ENCODE results near the gene GPR137. TPM values are rescaled to one million over a fixed set of nuclear protein-coding genes. Genes with fewer than 3 reads are reported as not detected.

The GPR137 gene
- total RNA-seq, 4 donors from 2014 or later = 6.4 to 35.2 (median 27.4) TPM

DNA sequence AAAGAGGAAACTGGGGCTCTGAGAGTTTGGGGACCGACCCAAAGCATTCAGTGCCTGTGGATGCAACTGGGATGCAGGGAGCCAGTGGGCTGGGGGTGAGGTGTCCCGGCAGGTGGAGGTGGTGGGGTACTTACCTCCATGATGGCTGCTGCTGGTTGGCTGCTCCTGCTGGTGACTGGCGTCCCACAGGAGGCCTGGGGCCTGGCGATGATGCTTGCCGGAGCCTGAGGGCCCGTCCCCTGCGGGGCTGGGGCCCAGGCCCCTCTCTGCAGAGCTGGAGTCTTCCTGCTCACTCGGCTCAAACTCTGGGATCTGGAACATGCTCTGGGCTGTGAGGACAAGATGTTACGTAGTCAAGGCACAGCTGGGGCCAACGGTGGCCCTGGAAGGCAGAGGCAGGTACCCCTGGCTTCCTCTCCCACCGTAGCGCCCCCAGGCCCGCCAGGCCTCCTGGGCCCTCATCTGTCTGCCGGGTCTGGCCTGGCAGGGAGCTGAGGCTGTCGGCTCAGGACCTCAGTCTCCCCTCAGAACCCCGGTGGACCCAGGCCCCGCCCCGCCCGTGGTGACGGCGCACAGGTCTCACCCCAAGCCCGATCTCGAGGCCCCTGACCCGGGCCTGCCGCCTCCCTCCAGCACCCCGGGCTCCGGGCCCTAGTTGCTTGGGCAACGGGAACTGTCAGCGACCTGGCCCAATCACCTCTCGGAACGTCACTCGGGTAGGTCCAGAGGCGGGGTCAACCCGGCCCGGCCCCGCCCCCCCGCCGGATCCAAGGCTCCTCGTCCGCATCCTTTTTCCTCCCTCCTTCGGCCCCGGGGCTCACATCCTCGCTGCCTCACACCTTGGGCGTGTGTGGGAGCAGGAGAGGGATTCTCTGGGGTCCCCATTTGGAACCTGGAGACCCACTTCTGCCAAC lies 1.3 kb upstream of the GPR137 start, which contains the start of gene BAD:
TSS of gene BAD (minus strand) at position 618 of the 914 bp plus-strand sequence. CDS start at position 321, 297 bp downstream.
- peaks cover 0 to 3% (median 0%) of the 10 kb centered on the region in 4 donors for H3K36me3 ChIP-seq
- WGBS, 2 donors (ENCODE audit: low coverage in 1 of 2) = 4% methylated on average over 37 of the region's 44 CpGs; no CpG with 5 or more reads in 1 of the 2 donors
- TF ChIP-seq POLR2AphosphoS5 (IDR thresholded peaks at IDR 0.05) (peak; percentile 82 to 87 (median 85)), EP300 (IDR thresholded peaks at IDR 0.05; ENCODE audit: low read depth) (no peak), CTCF (IDR thresholded peaks at IDR 0.05) (no peak), POLR2A (IDR thresholded peaks at IDR 0.05) (peak; percentile 85)
- peak within 1 kb of the TSS; percentile 72 to 85 (median 78) for H3K4me3 ChIP-seq
- no peaks in the 10 kb centered on the region for H3K27me3 ChIP-seq
- in situ Hi-C loops (cut with MboI; ENCODE audit: low pct_ligation_motif_present in 1 of 4, low pct_unique_long_range_greater_than_20kb in 1 of 4, low sequenced_read_pairs in 3 of 4) = no loop called here
- peak; percentile 97 for DNase-seq
- peak within 1 kb of the TSS; percentile 95 to 99 (median 97) for H3K27ac ChIP-seq
- no peaks in the 10 kb centered on the region for H3K9me3 ChIP-seq
- intact Hi-C loops (cut with DNase I; ENCODE audit: low total_unique reads) = no loop called here
- H3K4me1 ChIP-seq = peaks cover 22 to 32% (median 26%) of the 10 kb centered on the region in 4 donors

GRCh38 chr11:64285885-64286800 lies 495 bp downstream of the GPR137 start:
- peak overlapping the region; percentile 95 to 99 (median 97) for H3K27ac ChIP-seq
- no peaks in the 10 kb centered on the region for H3K9me3 ChIP-seq
- peaks cover 18% of the 10 kb centered on the region for H3K27me3 ChIP-seq
- H3K4me1 ChIP-seq = peaks cover 22 to 36% (median 28%) of the 10 kb centered on the region in 4 donors
- peak overlapping the region; percentile 72 to 85 (median 78) for H3K4me3 ChIP-seq
- in situ Hi-C loops (cut with MboI; ENCODE audit: low pct_ligation_motif_present in 1 of 4, low pct_unique_long_range_greater_than_20kb in 1 of 4, low sequenced_read_pairs in 3 of 4) (no loop called here), intact Hi-C loops (cut with DNase I; ENCODE audit: low total_unique reads) (no loop called here)
- peak; percentile 49 for DNase-seq
- TF ChIP-seq CTCF (IDR thresholded peaks at IDR 0.05) (no peak), EP300 (IDR thresholded peaks at IDR 0.05; ENCODE audit: low read depth) (no peak), POLR2A (IDR thresholded peaks at IDR 0.05) (no peak), POLR2AphosphoS5 (IDR thresholded peaks at IDR 0.05) (no peak)
- 23% methylated on average over 38 of the region's 40 CpGs; no CpG with 5 or more reads in 1 of the 2 donors for WGBS, 2 donors (ENCODE audit: low coverage in 1 of 2)
- no peaks in the 10 kb centered on the region for H3K36me3 ChIP-seq

- in situ Hi-C loops (cut with MboI; ENCODE audit: low pct_ligation_motif_present in 1 of 4, low pct_unique_long_range_greater_than_20kb in 1 of 4, low sequenced_read_pairs in 3 of 4) = no loop called here
- no peak for DNase-seq
- H3K4me1 ChIP-seq = peaks cover 22 to 42% (median 34%) of the 10 kb centered on the region in 4 donors
- no peak overlapping the region for H3K4me3 ChIP-seq
- no peak overlapping the region for H3K27ac ChIP-seq
- no peaks in the 10 kb centered on the region for H3K36me3 ChIP-seq
- H3K9me3 ChIP-seq = no peaks in the 10 kb centered on the region
- intact Hi-C loops (cut with DNase I; ENCODE audit: low total_unique reads) = no loop called here
- TF ChIP-seq POLR2AphosphoS5 (IDR thresholded peaks at IDR 0.05) = no peak
- TF ChIP-seq POLR2A (IDR thresholded peaks at IDR 0.05) = no peak
- TF ChIP-seq CTCF (IDR thresholded peaks at IDR 0.05) = no peak
- no peak for TF ChIP-seq EP300 (IDR thresholded peaks at IDR 0.05; ENCODE audit: low read depth)
- 89% methylated on average over 9 of the region's 9 CpGs; no CpG with 5 or more reads in 1 of the 2 donors for WGBS, 2 donors (ENCODE audit: low coverage in 1 of 2)
- H3K27me3 ChIP-seq = peaks cover 24% of the 10 kb centered on the region
These were observed 1.1 kb downstream of the GPR137 start for GRCh38 chr11:64286801-64287159.

Measured in transverse colon (tissue), 4 donors.